ENCODE results near the gene PPP1CA.

Gene PPP1CA

GRCh38 chr11:67418476-67419281, 17.0 kb upstream of the PPP1CA start:
- H3K9me3 Mint-ChIP-seq: no peaks in the 10 kb centered on the region
- peak overlapping the region; percentile 80 for H3K4me3 Mint-ChIP-seq
- H3K27me3 Mint-ChIP-seq: no peaks in the 10 kb centered on the region
- peaks cover 3% of the 10 kb centered on the region for H3K36me3 Mint-ChIP-seq (ENCODE audit: insufficient read depth)
- ATAC-seq (replicated peaks; ENCODE audit: extremely low read depth, poor library complexity, severe bottlenecking) (no peak), DNase-seq (ENCODE audit: low spot score in 2 of 2) (no peak)
- H3K27ac Mint-ChIP-seq (ENCODE audit: low read depth): peak overlapping the region; percentile 69
- H3K4me1 Mint-ChIP-seq: peaks cover 54% of the 10 kb centered on the region

- Mint-ChIP-seq H3K36me3 (ENCODE audit: insufficient read depth) (peaks cover 3% of the 10 kb centered on the region), H3K9me3 (no peaks in the 10 kb centered on the region), H3K4me3 (peak overlapping the region; percentile 80), H3K27ac (ENCODE audit: low read depth) (peak overlapping the region; percentile 85), H3K27me3 (no peaks in the 10 kb centered on the region), H3K4me1 (peaks cover 59% of the 10 kb centered on the region)
- ATAC-seq (replicated peaks; ENCODE audit: extremely low read depth, poor library complexity, severe bottlenecking) (no peak), DNase-seq (ENCODE audit: low spot score in 2 of 2) (no peak)
Observed at GRCh38 chr11:67417425-67417824, 15.8 kb upstream of the PPP1CA start.

GRCh38 chr11:67416416-67417335, 15.0 kb upstream of the PPP1CA start:
- peak; percentile 60 to 79 for DNase-seq (ENCODE audit: low spot score in 2 of 2)
- H3K27me3 Mint-ChIP-seq: no peaks in the 10 kb centered on the region
- ATAC-seq (replicated peaks; ENCODE audit: extremely low read depth, poor library complexity, severe bottlenecking): peak; percentile 65
- peaks cover 3% of the 10 kb centered on the region for H3K36me3 Mint-ChIP-seq (ENCODE audit: insufficient read depth)
- peaks cover 67% of the 10 kb centered on the region for H3K4me1 Mint-ChIP-seq
- peak overlapping the region; percentile 80 for H3K4me3 Mint-ChIP-seq
- peak overlapping the region; percentile 85 for H3K27ac Mint-ChIP-seq (ENCODE audit: low read depth)
- no peaks in the 10 kb centered on the region for H3K9me3 Mint-ChIP-seq

GRCh38 chr11:67415501-67416304, 14.0 kb upstream of the PPP1CA start, which contains the start of gene CARNS1:
Gene CARNS1 (plus strand): TSS chr11:67415678. CDS start chr11:67416200, 522 bp downstream.
- Mint-ChIP-seq H3K4me3 (peak within 1 kb of the TSS; percentile 80), H3K36me3 (ENCODE audit: insufficient read depth) (peaks cover 3% of the 10 kb centered on the region), H3K9me3 (no peaks in the 10 kb centered on the region), H3K4me1 (peaks cover 71% of the 10 kb centered on the region), H3K27ac (ENCODE audit: low read depth) (peak within 1 kb of the TSS; percentile 85), H3K27me3 (no peaks in the 10 kb centered on the region)
- DNase-seq (ENCODE audit: low spot score in 2 of 2) (no peak), ATAC-seq (replicated peaks; ENCODE audit: extremely low read depth, poor library complexity, severe bottlenecking) (no peak)

GRCh38 chr11:67413266-67413849, 11.7 kb upstream of the PPP1CA start:
- DNase-seq (ENCODE audit: low spot score in 2 of 2) (no peak), ATAC-seq (replicated peaks; ENCODE audit: extremely low read depth, poor library complexity, severe bottlenecking) (no peak)
- Mint-ChIP-seq H3K9me3 (no peaks in the 10 kb centered on the region), H3K36me3 (ENCODE audit: insufficient read depth) (peaks cover 13% of the 10 kb centered on the region), H3K4me3 (peak overlapping the region; percentile 50), H3K4me1 (peaks cover 78% of the 10 kb centered on the region), H3K27me3 (no peaks in the 10 kb centered on the region), H3K27ac (ENCODE audit: low read depth) (no peak overlapping the region)

GRCh38 chr11:67412495-67413179, 11.0 kb upstream of the PPP1CA start:
- ATAC-seq (replicated peaks; ENCODE audit: extremely low read depth, poor library complexity, severe bottlenecking) (no peak), DNase-seq (ENCODE audit: low spot score in 2 of 2) (no peak)
- H3K4me3 Mint-ChIP-seq: peak overlapping the region; percentile 87
- peaks cover 78% of the 10 kb centered on the region for H3K4me1 Mint-ChIP-seq
- H3K27me3 Mint-ChIP-seq: no peaks in the 10 kb centered on the region
- H3K36me3 Mint-ChIP-seq (ENCODE audit: insufficient read depth): peaks cover 19% of the 10 kb centered on the region
- no peak overlapping the region for H3K27ac Mint-ChIP-seq (ENCODE audit: low read depth)
- H3K9me3 Mint-ChIP-seq: no peaks in the 10 kb centered on the region

- H3K27ac Mint-ChIP-seq (ENCODE audit: low read depth): no peak overlapping the region
- no peaks in the 10 kb centered on the region for H3K9me3 Mint-ChIP-seq
- no peaks in the 10 kb centered on the region for H3K27me3 Mint-ChIP-seq
- H3K36me3 Mint-ChIP-seq (ENCODE audit: insufficient read depth): peaks cover 26% of the 10 kb centered on the region
- peak overlapping the region; percentile 87 for H3K4me3 Mint-ChIP-seq
- DNase-seq (ENCODE audit: low spot score in 2 of 2) (no peak), ATAC-seq (replicated peaks; ENCODE audit: extremely low read depth, poor library complexity, severe bottlenecking) (no peak)
- H3K4me1 Mint-ChIP-seq: peaks cover 78% of the 10 kb centered on the region
Observed at GRCh38 chr11:67411785-67412152, 10.1 kb upstream of the PPP1CA start.

GRCh38 chr11:67410984-67411784, 9.5 kb upstream of the PPP1CA start:
- no peaks in the 10 kb centered on the region for H3K27me3 Mint-ChIP-seq
- H3K4me1 Mint-ChIP-seq: peaks cover 78% of the 10 kb centered on the region
- peak overlapping the region; percentile 92 for H3K27ac Mint-ChIP-seq (ENCODE audit: low read depth)
- H3K4me3 Mint-ChIP-seq: peak overlapping the region; percentile 87
- no peaks in the 10 kb centered on the region for H3K9me3 Mint-ChIP-seq
- ATAC-seq (replicated peaks; ENCODE audit: extremely low read depth, poor library complexity, severe bottlenecking): no peak
- H3K36me3 Mint-ChIP-seq (ENCODE audit: insufficient read depth): peaks cover 32% of the 10 kb centered on the region
- no peak for DNase-seq (ENCODE audit: low spot score in 2 of 2)

- Mint-ChIP-seq H3K27me3 (no peaks in the 10 kb centered on the region), H3K36me3 (ENCODE audit: insufficient read depth) (peaks cover 36% of the 10 kb centered on the region), H3K4me1 (peaks cover 79% of the 10 kb centered on the region), H3K9me3 (no peaks in the 10 kb centered on the region), H3K27ac (ENCODE audit: low read depth) (peak overlapping the region; percentile 92), H3K4me3 (peak overlapping the region; percentile 87)
- ATAC-seq (replicated peaks; ENCODE audit: extremely low read depth, poor library complexity, severe bottlenecking) (no peak), DNase-seq (ENCODE audit: low spot score in 2 of 2) (no peak)
Observed at GRCh38 chr11:67410369-67410831, 8.7 kb upstream of the PPP1CA start.

GRCh38 chr11:67409781-67410368, 8.2 kb upstream of the PPP1CA start:
- no peak for DNase-seq (ENCODE audit: low spot score in 2 of 2)
- H3K9me3 Mint-ChIP-seq: no peaks in the 10 kb centered on the region
- peaks cover 82% of the 10 kb centered on the region for H3K4me1 Mint-ChIP-seq
- H3K27me3 Mint-ChIP-seq: no peaks in the 10 kb centered on the region
- peaks cover 38% of the 10 kb centered on the region for H3K36me3 Mint-ChIP-seq (ENCODE audit: insufficient read depth)
- peak overlapping the region; percentile 87 for H3K4me3 Mint-ChIP-seq
- no peak for ATAC-seq (replicated peaks; ENCODE audit: extremely low read depth, poor library complexity, severe bottlenecking)
- H3K27ac Mint-ChIP-seq (ENCODE audit: low read depth): peak overlapping the region; percentile 92
